HTR-8/SVneo (cell line): ENCODE results near the gene GAL3ST2.
A peak's percentile ranks its signal among the peaks of the same experiment; 100 is the strongest.
"Not testable (repeated sequence)": the region's sequence is repeated elsewhere in the genome, so short reads cannot be mapped to it uniquely, and the experiment has no call there.

Source experiments
- DNase-seq: peaks from one replicate; pipeline ENCODE4 v3.0.0; 2011; ENCODE audit warnings: low spot score, mixed read lengths; ENCODE audit not compliant: insufficient read length
- FAIRE-seq: peaks from 2 replicates; lab custom pipeline; 2011; peaks lifted over from hg19 to GRCh38; lab: Jason Lieb, UNC

Gene GAL3ST2

DNA sequence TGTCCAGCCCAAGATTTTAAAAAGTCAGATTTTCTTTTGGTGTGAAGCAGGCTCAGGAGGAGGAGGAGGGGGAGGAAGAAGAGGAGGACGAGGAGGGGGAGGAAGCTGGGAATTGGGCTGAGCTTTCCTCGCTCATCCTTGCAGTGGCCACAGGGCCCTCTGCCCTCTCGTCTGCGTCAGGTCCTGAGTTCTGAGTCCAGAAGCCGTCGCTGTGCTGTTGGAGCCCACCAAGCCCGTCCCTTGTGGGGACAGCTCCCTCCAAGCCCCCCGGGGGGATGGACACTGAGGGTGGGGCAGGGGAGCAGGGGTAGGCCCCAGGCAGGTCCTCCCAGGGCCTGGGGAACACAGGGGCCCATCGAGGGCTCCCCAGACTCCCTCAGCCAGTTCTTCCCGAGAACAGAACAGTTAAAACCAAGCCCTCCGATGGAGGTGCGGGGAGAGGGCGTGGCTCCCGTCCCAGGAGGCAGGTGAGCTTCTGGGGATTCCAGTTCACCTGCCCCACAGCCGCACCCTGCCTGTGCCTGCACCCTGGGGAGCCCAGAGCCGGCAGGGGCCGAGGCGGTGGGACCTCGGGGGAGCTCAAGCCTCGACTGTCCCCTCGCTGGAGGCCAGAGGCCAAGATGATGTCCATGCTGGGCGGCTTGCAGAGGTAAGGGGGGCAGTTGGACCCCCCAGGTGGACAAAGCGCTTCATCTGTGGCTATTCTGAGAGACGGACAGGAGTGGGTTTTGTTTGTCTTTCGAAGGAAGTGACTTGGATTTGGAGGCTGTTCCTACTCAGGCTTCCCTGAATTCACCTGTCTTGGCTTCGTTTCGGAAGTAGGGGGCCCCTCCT is at the start of gene GAL3ST2:
TSS of gene GAL3ST2 (plus strand) at position 487 of the 834 bp plus-strand sequence. CDS start at position 621, 134 bp downstream.
- FAIRE-seq: no peak
- DNase-seq: no peak

DNA sequence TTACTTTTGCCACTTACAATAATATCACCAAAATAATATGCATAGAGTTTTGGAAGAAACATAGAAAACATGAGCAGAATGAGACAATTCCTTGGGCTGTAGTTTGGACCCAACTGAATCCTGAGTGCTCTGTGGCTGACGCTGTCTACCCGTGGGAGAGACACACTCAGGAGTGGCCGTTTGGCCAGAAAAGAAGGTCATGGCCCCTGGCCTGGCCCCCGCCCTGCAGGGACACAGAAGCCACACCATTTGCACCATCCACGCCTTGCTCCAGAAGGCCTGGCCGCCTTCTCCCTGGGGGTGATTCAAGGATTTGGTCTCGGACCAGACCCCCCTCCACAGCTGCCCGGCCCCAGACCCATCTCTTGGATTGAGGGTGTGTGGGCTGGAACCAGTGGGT is 48.6 kb upstream of the GAL3ST2 start:
- DNase-seq: no peak
- no peak for FAIRE-seq

DNA sequence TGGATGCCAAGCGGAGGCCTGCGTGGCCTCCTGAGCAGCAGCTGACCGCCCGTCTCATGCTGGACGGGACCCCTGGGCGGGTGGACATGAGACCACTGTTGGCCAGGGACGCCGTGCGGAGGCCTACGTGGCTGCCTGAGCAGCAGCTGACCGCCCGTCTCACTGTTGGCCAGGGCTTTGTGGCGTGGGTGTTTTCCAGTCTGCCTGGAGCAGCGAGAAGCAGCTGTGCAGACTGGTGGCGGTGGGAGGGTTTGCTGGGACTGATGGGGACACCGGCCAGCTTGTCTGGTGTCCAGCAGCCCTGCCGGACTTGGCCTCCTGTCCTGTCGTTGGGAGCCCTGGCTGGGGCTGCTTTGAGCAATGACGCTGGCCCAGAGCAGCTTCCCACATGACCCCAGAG is 48.0 kb upstream of the GAL3ST2 start:
- FAIRE-seq (no peak), DNase-seq (no peak)

DNA sequence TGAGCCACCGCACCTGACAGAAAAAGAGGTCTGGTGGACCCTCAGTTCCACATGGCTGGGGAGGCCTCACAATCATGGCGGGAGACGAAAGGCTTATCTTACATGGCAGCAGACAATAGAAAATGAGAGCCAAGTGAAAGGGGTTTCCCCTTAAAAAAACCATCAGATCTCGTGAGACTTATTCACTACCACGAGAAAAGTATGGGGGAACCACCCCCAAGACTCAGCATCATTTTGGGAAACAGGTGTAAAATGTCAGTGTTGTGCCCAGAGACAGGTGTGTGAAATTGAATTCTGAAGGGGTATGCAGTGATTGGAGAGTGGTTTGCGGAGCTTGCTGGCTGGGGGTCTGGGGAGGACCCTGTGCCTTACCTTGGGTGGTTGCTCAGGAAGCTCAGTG is 46.8 kb upstream of the GAL3ST2 start:
- no peak for FAIRE-seq
- no peak for DNase-seq

DNA sequence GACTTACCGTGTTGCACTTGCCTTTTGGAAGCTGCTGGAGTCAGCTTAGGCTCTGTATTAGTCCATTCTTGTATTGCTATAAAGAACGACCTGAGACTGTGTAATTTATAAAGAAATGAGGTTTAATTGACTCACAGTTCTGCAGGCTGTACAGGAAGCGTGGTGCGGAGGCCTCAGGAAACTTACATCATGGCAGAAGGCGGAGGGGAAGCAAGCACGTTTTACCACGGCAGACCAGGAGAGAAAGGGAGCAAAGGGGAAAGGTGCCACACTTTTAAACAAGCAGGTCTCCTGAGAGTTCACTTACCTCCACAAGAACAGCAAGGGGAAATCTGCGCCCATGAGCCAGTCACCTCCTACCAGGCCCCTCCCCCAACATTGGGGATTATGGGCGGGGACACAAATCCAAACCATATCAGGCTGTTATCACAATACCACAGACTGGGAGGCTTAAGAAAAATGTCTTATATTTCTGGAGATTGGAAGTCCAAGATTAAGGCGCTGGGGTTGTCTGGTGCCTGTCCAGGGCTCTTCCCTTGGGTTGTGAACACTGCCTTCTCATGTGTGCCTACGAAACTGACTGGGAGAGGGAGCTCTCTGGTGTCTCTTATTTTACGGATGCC is 45.8 kb upstream of the GAL3ST2 start:
- DNase-seq (no peak), FAIRE-seq (no peak)

DNA sequence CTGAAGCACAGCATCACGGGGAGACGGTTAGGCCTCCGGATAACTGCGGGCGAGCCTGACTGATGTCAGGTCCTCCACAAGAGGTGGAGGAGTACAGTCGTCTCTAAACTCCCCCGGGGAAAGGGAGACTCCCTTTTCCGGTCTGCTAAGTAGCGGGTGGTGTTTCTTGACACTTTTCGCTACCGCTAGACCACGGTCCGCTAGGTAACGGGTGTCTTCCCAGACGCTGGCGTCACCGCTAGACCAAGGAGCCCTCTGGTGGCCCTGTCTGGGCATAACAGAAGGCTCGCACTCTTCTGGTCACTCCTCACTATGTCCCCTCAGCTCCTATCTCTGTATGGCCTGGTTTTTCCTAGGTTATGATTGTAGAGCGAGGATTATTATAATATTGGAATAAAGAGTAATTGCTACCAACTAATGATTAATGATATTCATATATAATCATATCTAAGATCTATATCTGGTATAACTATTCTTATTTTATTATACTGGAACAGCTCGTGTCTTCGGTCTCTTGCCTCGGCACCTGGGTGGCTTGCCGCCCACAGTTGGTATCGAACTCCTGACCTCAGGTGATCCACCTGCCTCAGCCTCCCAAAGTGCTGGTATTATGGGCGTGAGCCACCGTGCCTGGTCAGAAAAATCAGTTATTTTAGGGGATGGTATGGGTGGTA is 44.0 kb upstream of the GAL3ST2 start:
- DNase-seq, FAIRE-seq: not testable (repeated sequence)

DNA sequence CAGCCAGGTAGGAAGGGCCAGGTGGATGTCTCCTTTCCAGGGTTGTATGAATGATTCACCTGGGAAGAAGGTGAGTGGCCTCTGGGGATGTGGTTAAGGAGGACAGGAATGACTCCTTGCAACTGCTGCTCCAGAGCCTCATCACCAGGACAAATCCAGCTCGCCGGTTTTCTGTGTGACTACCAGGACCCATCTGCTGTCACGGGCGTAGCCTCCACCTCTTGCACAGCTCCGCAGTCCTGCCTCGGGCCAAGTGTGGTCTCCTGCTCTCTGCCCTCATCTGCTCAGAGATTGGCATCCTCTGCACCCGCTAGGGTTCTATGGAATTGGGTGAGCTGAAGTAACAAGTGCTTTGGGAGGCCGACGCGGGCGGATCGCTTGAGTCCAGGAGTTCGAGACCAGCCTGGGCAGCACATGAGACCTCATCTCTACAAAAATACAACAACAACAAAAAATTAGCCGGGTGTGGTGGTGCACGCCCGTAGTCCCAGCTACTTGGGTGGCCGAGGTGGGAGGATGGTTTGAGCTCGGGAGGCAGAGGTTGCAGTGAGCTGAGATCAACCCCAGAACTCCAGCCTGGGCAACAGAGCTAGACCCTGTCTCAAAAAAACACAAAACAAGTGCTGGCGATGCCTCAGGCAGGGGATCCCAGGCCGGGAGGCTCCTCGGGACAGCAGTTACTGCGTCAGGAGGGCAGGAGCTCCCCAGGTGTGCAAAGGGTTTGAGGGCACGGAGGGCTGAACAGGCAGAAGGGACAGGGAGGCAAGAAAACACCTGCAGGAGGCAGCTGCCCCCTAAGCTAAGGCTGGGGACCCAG is 43.0 kb upstream of the GAL3ST2 start:
- FAIRE-seq (no peak), DNase-seq (no peak)

DNA sequence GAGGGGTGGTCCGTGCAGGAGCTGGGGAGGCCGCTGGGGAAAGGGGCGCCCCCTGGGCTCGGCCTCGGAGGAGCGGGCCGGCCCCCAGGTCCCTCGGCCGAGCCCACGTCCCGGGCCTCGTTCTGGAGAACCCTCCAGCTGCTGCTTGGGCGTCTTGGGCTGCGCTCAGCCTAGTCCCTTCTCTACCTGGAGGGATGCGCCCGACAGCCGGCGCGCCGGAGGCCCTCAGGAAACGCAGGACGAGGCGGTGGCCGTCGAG is 42.5 kb upstream of the GAL3ST2 start:
- DNase-seq (no peak), FAIRE-seq (no peak)

DNA sequence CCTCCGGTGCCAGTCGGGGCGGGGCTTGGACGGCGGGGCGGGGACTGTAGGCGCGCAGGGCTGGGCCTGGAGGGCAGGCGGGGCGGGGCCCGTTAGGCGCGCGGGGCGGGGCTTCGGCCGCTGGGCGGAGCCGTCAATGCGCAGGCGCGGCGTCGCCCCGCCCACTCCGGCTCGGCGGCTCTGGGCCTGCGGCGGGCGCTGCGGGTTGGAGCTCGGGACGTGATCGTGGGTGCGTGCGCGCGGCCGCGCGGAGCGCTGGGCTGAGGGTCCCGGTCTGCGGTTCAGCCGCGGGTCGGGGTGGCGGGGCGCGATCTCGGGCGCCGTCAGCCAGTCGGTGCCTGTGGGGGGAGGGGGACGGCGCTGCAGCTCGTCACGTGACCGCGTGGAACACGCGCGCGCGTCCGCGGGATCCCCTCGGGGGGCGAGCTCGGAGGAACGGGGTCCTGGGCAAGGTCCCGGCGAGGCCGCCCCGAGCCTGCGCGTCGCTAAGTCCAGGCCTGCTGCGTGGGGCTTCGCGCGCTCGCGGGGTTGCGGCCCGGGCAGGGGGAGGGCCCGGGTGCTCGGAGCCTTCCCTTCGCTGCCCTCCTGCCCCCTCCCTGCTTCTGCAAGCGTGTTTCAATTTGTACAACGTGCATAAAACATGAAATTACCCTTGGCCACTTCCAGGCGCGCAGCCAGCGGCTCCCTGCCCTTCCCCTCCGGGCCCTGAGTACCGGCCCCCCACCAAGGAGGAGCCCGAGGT is 42.0 kb upstream of the GAL3ST2 start, which contains the start of gene D2HGDH:
TSS of gene D2HGDH (plus strand) at position 164 of the 742 bp plus-strand sequence. CDS start 595 bp downstream, outside the sequence.
- DNase-seq (peak; percentile 83), FAIRE-seq (peak; percentile 95)

DNA sequence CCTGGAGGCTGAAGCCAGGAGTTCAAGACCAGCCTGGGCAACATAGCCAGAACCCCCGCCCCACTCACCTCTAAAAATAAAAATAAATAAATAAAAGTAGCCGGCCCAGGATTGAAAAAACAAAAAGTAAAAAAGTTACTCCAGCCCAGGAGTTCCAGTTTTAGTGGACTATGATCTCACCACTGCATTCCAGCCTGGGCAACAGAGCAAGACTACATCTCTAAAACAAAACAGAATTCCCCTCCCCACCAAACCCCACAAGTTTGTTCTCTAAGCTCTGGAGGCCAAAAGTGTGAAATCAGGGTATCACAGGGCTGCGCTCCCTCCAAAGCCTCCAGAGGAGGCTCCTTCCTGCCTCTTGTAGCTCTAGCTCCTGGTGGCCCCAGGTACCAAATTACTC is 40.5 kb upstream of the GAL3ST2 start:
- DNase-seq (no peak), FAIRE-seq (no peak)

DNA sequence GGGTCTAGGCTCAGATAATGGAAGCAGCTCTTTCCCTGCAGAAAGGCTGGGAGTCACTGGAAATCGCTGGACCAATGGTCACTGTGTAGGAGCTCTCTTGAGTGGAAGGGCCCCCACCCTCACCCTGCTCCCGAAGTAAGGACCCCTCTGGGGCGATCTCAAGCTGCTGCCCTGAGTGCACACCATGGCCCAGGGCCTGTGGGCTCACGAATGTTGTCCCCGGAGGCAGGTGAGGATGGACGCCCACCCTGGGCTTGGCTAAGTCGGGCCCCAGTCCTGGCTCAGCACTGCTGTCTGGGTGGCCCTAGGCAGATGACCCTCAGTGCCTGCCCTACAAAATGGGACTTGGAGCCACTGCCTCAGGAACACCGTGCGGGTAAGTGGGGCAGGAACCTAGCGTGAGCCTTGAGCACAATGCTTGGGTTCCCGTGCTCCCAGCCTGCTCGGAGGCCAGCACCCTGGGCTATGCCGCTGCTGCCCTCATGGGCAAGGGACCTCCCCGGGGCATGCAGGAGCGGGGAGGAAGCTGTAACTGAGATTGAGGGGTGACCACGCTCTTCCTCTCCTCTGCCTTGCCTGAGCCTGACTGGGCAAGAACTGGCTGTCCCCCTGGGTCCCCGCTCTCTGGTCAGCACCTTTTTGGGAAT is 38.5 kb upstream of the GAL3ST2 start:
- DNase-seq: no peak
- FAIRE-seq: no peak

DNA sequence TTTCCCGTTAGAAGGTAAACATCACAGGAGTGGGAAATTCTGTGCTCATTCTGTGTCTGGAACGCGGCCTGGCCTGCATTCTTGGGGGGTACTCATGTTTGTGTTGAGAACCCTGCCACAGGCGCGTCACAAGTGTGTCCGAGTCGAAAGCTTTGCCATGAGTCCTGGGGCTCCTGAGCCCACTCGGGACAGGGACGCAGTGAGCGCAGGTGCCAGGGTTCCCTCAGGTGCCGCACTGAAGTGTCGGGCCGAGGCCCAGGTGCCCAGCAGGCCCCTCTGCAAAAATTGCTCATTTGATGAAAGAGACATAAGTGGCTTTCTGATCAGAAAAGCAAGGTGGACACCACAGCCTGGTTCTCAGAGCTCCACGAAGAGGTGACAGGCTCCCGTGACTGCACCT is 37.4 kb upstream of the GAL3ST2 start:
- DNase-seq (no peak), FAIRE-seq (no peak)

DNA sequence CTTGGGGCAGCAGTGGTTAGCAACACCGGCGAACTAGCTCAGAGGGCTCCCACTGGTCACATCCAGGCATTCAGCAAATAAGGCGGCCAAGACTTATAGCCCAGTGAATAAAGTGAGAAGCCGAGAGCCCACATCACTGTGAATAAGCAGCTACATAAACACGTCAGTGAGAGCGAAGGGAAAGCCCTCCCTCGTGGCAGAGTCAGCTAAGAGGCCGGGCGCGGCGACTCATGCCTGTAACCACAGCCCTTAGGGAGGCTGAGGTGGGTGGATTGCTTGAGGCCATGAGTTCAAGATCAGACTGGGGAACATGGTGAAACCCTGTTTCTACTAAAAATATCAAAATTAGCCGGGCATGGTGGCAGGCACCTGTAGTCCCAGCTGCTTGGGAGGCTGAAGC is 37.0 kb upstream of the GAL3ST2 start:
- DNase-seq (no peak), FAIRE-seq (no peak)

DNA sequence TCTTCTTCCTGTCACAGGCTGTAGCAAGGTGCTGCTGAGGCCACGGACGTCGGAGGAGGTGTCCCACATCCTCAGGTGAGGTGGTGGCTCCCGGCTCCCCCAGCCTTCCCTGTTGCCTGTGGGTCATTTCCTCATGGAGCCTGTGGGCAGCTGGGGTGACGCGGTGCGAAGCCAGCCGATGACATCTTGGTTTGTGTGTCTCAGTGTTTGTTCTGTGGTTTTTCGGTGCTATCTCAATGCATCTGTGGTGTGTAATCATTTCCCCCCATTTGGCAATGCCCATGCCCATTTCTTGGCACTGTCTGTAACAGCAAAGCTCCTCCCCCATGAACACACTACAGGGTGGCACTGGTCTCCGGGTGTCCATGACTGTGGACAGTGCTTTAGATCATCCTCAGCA is 35.6 kb upstream of the GAL3ST2 start:
- no peak for FAIRE-seq

DNA sequence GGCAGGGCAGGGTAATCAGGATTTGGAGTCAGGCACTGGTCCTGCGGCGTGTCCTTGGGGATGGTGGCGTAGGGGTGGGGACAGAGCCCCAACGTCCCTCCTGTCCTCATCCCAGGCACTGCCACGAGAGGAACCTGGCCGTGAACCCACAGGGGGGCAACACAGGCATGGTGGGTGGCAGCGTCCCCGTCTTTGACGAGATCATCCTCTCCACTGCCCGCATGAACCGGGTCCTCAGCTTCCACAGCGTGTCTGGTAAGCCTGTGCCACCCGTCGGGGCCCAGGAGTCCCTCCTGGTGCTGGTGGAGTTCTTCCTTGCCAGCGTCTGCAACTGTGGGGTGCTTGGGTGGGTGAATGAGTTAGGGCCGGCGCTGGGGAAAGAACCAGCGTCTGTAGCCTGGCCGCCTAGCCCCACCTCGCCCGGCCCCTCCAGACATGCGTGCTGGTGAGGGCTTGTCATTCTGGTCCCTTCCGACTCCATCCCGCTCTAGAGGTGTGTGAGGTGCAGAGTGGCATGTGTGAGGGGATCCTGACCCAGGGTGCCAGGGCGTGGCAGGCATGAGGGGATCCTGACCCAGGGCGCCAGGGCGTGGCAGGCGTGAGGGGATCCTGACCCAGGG is 34.2 kb upstream of the GAL3ST2 start:
- DNase-seq: no peak
- FAIRE-seq: no peak

More for the DNA sequence above, 35.6 kb upstream of the GAL3ST2 start:
- DNase-seq: no peak

DNA sequence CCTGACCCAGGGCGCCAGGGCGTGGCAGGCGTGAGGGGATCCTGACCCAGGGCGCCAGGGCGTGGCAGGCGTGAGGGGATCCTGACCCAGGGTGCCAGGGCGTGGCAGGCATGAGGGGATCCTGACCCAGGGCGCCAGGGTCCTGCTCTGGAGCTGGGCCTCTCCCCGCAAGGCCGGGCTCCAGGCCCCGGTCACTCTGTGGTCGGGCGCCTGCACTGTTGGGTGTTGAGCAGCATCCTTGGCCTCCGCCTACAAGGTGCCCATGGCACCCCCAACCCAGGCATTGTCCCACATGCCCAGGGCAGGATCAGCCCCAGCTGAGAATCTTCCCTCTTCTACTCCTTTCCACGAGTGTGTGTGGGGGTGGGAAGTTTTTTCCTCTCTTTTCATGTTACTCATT is 33.6 kb upstream of the GAL3ST2 start:
- DNase-seq, FAIRE-seq: not testable (repeated sequence)

DNA sequence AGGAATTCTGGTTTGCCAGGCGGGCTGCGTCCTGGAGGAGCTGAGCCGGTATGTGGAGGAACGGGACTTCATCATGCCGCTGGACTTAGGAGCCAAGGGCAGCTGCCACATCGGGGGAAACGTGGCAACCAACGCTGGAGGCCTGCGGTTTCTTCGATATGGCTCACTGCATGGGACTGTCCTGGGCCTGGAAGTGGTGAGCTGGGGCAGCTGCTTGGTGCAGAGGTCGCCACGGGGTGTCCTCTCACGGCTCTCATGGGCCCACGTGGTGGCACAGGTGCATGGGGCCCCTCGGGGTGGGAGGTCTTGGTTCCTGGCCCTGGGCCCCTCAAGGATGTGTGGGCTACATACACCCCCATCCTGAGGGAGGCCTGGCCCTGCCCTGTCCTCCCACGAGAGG is 33.0 kb upstream of the GAL3ST2 start:
- no peak for DNase-seq
- FAIRE-seq: no peak

DNA sequence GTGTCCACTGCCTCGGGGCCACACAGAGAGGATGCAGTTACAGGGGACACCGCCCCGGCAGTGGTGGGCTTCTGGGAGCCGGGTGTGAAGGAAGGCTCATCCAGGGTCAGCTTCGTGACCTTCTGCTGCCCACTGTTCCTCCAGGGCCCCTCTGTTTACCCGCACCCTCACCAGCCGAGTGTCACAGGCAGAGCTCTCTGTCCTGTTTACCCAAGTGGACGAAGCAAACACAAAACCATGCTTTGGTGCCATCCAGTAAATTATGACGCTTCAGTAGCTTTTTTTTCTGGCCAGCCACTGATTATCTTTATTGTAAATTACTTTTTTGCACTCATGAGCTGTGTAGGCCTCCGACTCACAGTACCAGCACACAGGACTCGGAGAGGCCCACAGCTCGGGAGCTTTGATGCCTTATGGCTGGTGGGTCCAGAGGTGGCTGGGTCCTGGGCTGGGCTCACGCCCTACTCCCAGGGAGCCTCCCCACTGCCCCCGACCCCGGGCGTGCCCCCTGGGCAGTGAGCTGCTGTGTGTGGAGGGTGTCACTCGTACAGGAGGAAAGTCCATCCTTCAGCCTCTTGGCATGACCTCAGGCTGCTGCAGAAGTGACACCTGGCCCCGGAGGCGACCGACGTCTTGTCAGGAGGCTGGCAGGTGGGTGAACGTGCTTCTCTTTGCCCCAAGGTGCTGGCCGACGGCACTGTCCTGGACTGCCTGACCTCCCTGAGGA is 32.4 kb upstream of the GAL3ST2 start:
- no peak for FAIRE-seq
- DNase-seq: no peak
